SHP77 (cell line): Measurements from ENCODE around the gene ASB13.

ENCODE experiments used
- DNase-seq, 2 experiments: peaks; one replicate each; lab custom pipeline; 2025; lab: John Stamatoyannopoulos, UW

ASB13 gene

GRCh38 chr10:5647507-5648240, 18.7 kb downstream of the ASB13 start:
- DNase-seq = no peak

GRCh38 chr10:5645944-5646617, 20.3 kb downstream of the ASB13 start:
- no peak for DNase-seq

- DNase-seq = no peak
These were observed 21.0 kb downstream of the ASB13 start for GRCh38 chr10:5645375-5645774.

GRCh38 chr10:5644930-5645329, 21.5 kb downstream of the ASB13 start:
- no peak for DNase-seq

GRCh38 chr10:5643346-5644067, 22.9 kb downstream of the ASB13 start:
- no peak for DNase-seq

GRCh38 chr10:5641501-5641900, 24.9 kb downstream of the ASB13 start:
- DNase-seq = no peak

GRCh38 chr10:5640501-5640900, 25.9 kb downstream of the ASB13 start:
- DNase-seq = no peak

GRCh38 chr10:5640036-5640435, 26.4 kb downstream of the ASB13 start:
- no peak for DNase-seq

GRCh38 chr10:5639066-5639465, 27.3 kb downstream of the ASB13 start:
- DNase-seq = no peak

- no peak for DNase-seq
These were observed 27.9 kb downstream of the ASB13 start for GRCh38 chr10:5638494-5638893.

GRCh38 chr10:5634918-5635317, 31.5 kb downstream of the ASB13 start:
- peak; percentile 42 to 48 for DNase-seq

GRCh38 chr10:5633166-5633749, 33.1 kb downstream of the ASB13 start:
- no peak for DNase-seq

- peak; percentile 12 to 20 for DNase-seq
These were observed 33.9 kb downstream of the ASB13 start for GRCh38 chr10:5632446-5632845.

GRCh38 chr10:5631936-5632335, 34.5 kb downstream of the ASB13 start:
- no peak for DNase-seq

- no peak for DNase-seq
These were observed 36.3 kb downstream of the ASB13 start for GRCh38 chr10:5630112-5630436.

GRCh38 chr10:5629303-5630111, 36.9 kb downstream of the ASB13 start:
- DNase-seq = peak; percentile 66 to 70

- DNase-seq = no peak
These were observed 37.7 kb downstream of the ASB13 start for GRCh38 chr10:5628451-5629302.

GRCh38 chr10:5627486-5628044, 38.8 kb downstream of the ASB13 start:
- no peak for DNase-seq

GRCh38 chr10:5625992-5626777, 40.2 kb downstream of the ASB13 start:
- peak; percentile 40 to 69 for DNase-seq

GRCh38 chr10:5624701-5625100, 41.7 kb downstream of the ASB13 start:
- DNase-seq = no peak
